Neuronal stem cell (in vitro differentiated cells): Measurements from ENCODE around the gene DDX39A.

Experiments
- DNase-seq: peaks from one replicate; pipeline ENCODE4 v3.0.0-alpha.2; 2013; ENCODE audit warnings: low spot score
- H2AFZ ChIP-seq: one replicate; pipeline ENCODE4 v1.6.1; 2013; ENCODE audit warnings: mild to moderate bottlenecking, low read length, inconsistent platforms
- H2AK5ac ChIP-seq: 2 replicates; pipeline ENCODE4 v1.6.1; 2013; ENCODE audit warnings: low read depth, mild to moderate bottlenecking, inconsistent platforms, low read length, moderate library complexity, mixed read lengths
- H2BK120ac ChIP-seq: 2 replicates; pipeline ENCODE4 v1.6.1; 2013; ENCODE audit warnings: low read depth, mild to moderate bottlenecking, inconsistent platforms, low read length, moderate library complexity, mixed read lengths
- H2BK12ac ChIP-seq: one replicate; pipeline ENCODE4 v1.6.1; 2013; ENCODE audit warnings: low read length, inconsistent platforms
- H2BK15ac ChIP-seq: 2 replicates; pipeline ENCODE4 v1.6.1; 2013; ENCODE audit warnings: mild to moderate bottlenecking, low read length, inconsistent platforms, mixed read lengths
- H2BK5ac ChIP-seq: one replicate; pipeline ENCODE4 v1.6.1; 2013; ENCODE audit warnings: inconsistent platforms, mild to moderate bottlenecking, low read length, moderate library complexity
- H3K14ac ChIP-seq: one replicate; pipeline ENCODE4 v1.6.1; 2013; ENCODE audit warnings: low read length, inconsistent platforms
- H3K18ac ChIP-seq: 2 replicates; pipeline ENCODE4 v1.6.1; 2013; ENCODE audit warnings: low read length, inconsistent platforms
- H3K23ac ChIP-seq: 2 replicates; pipeline ENCODE4 v1.6.1; 2013; ENCODE audit warnings: low read depth, mild to moderate bottlenecking, mixed read lengths, low read length, inconsistent platforms; ENCODE audit not compliant: poor library complexity
- H3K27ac ChIP-seq: replicated peaks from 3 replicates; pipeline ENCODE4 v1.5.1; 2013; ENCODE audit warnings: low read length, inconsistent platforms
- H3K27me3 ChIP-seq, 3 experiments: 2 replicates each; pipeline ENCODE4 v1.6.1; 2013; ENCODE audit warnings: low read length in 3 of 3, mild to moderate bottlenecking in 2 of 3, inconsistent platforms in 1 of 3, low read depth in 1 of 3, mixed read lengths in 1 of 3, moderate library complexity in 1 of 3; ENCODE audit not compliant: control insufficient read depth in 3 of 3, insufficient read depth in 3 of 3
- H3K36me3 ChIP-seq, 2 donors: replicated peaks in 1 of 2; 2 replicates each; pipeline ENCODE4 v1.6.1; 2013; ENCODE audit warnings: low read length in 2 of 2; ENCODE audit not compliant: control insufficient read depth in 2 of 2, insufficient read depth in 2 of 2
- H3K4ac ChIP-seq: 2 replicates; pipeline ENCODE4 v1.6.1; 2013; ENCODE audit warnings: inconsistent platforms, mild to moderate bottlenecking, low read length, moderate library complexity
- H3K4me1 ChIP-seq, 2 donors: 1 replicate in 1 of 2; 2 replicates in 1 of 2; pipeline ENCODE4 v1.6.1; 2013; ENCODE audit warnings: low read length in 2 of 2, low read depth in 1 of 2; ENCODE audit not compliant: control insufficient read depth in 2 of 2, insufficient read depth in 1 of 2
- H3K4me2 ChIP-seq: one replicate; pipeline ENCODE4 v1.6.1; 2013; ENCODE audit warnings: mild to moderate bottlenecking, low read length, inconsistent platforms; ENCODE audit not compliant: insufficient read depth, poor library complexity, severe bottlenecking
- H3K4me3 ChIP-seq, 2 donors: 2 replicates each; pipeline ENCODE4 v1.5.1; 2013; ENCODE audit warnings: low read length in 2 of 2, mild to moderate bottlenecking in 2 of 2, inconsistent platforms in 1 of 2, moderate library complexity in 1 of 2
- H3K79me1 ChIP-seq: one replicate; pipeline ENCODE4 v1.6.1; 2013; ENCODE audit warnings: low read depth, mild to moderate bottlenecking, inconsistent platforms, low read length, moderate library complexity
- H3K9ac ChIP-seq: one replicate; pipeline ENCODE4 v1.6.1; 2013; ENCODE audit warnings: mild to moderate bottlenecking, low read depth, low read length, inconsistent platforms; ENCODE audit not compliant: poor library complexity
- H3K9me3 ChIP-seq, 2 donors: replicated peaks in 1 of 2; 2 replicates each; pipeline versions ENCODE3 to v1.6.1; 2013; ENCODE audit warnings: low read length in 2 of 2, mild to moderate bottlenecking in 2 of 2, inconsistent platforms in 1 of 2, low read depth in 1 of 2, mixed read lengths in 1 of 2, moderate library complexity in 1 of 2; ENCODE audit not compliant: control insufficient read depth in 2 of 2, insufficient read depth in 1 of 2
- H4K8ac ChIP-seq: one replicate; pipeline ENCODE4 v1.6.1; 2013; ENCODE audit warnings: low read depth, mild to moderate bottlenecking, inconsistent platforms, low read length, moderate library complexity
- H4K91ac ChIP-seq: one replicate; pipeline ENCODE4 v1.6.1; 2013; ENCODE audit warnings: low read length, low read depth, mild to moderate bottlenecking, inconsistent platforms; ENCODE audit not compliant: poor library complexity
- WGBS, 2 donors: extraction: QIAGEN DNeasy Blood & Tissue Kit; methylation state at CpG; one replicate each; pipeline ENCODE4 v1.1.7; 2013; ENCODE audit warnings: missing lambda C conversion rate in 2 of 2, mixed read lengths in 1 of 2; ENCODE audit not compliant: insufficient read length in 2 of 2, insufficient replicate concordance in 1 of 2; ENCODE audit errors: extremely low coverage in 2 of 2; 5-methylcytosine and 5-hydroxymethylcytosine counted together

DDX39A gene

GRCh38 chr19:14363183-14364097, 55.7 kb downstream of the DDX39A start:
- Histone ChIP-seq H3K4me1 (peaks cover 0 to 6% of the 10 kb centered on the region in 2 donors), H3K18ac (peak overlapping the region; percentile 91), H3K79me1 (no peaks in the 10 kb centered on the region), H3K14ac (peak overlapping the region; percentile 91), H3K27me3 (no peaks in the 10 kb centered on the region), H2AFZ (peak overlapping the region; percentile 91), H3K4me3 (peak overlapping the region; percentile 34 to 73), H4K8ac (peak overlapping the region; percentile 98), H3K27ac (peak overlapping the region; percentile 70), H4K91ac (no peak overlapping the region), H2BK12ac (no peak overlapping the region), H3K4ac (no peak overlapping the region), H3K23ac (peak overlapping the region; percentile 96), H2AK5ac (no peak overlapping the region), H2BK15ac (peak overlapping the region; percentile 45), H3K36me3 (no peaks in the 10 kb centered on the region), H2BK5ac (peak overlapping the region; percentile 71), H3K9me3 (no peaks in the 10 kb centered on the region), H2BK120ac (peak overlapping the region; percentile 51), H3K4me2 (peak overlapping the region; percentile 82), H3K9ac (peak overlapping the region; percentile 34)
- peak; percentile 40 for DNase-seq
- no CpG with 5 or more reads among the region's 35 CpGs for WGBS, 2 donors

GRCh38 chr19:14361824-14362223, 57.3 kb downstream of the DDX39A start:
- Histone ChIP-seq H3K4me1 (peaks cover 0 to 6% of the 10 kb centered on the region in 2 donors), H3K4me2 (no peak overlapping the region), H3K9me3 (no peaks in the 10 kb centered on the region), H2AK5ac (peak overlapping the region; percentile 13), H3K9ac (no peak overlapping the region), H4K8ac (no peak overlapping the region), H3K14ac (no peak overlapping the region), H3K4ac (no peak overlapping the region), H2BK15ac (no peak overlapping the region), H3K27ac (peak overlapping the region; percentile 39), H2AFZ (no peak overlapping the region), H2BK12ac (no peak overlapping the region), H3K79me1 (no peaks in the 10 kb centered on the region), H3K27me3 (no peaks in the 10 kb centered on the region), H3K4me3 (no peak overlapping the region), H3K23ac (no peak overlapping the region), H2BK5ac (no peak overlapping the region), H3K36me3 (no peaks in the 10 kb centered on the region), H2BK120ac (peak overlapping the region; percentile 1), H4K91ac (no peak overlapping the region), H3K18ac (no peak overlapping the region)
- no peak for DNase-seq
- WGBS, 2 donors = no CpG with 5 or more reads among the region's 7 CpGs
